Prostate gland (tissue), 2 donors: Measurements from ENCODE around the gene NHS.

Experiments
- POLR2A ChIP-seq: fragments of 450-650 bp; IDR thresholded peaks from one replicate; pipeline ENCODE4 v1.6.1; 2016; ENCODE audit warnings: antibody characterized with exemption, mild to moderate bottlenecking
- POLR2AphosphoS5 ChIP-seq: sonication (generic); formaldehyde crosslinking; IDR thresholded peaks from one replicate; pipeline ENCODE4 v1.6.1; 2017; ENCODE audit warnings: antibody characterized with exemption
- TF ChIP-seq, protein P1 (sequence below), 4 experiments: fragments of 200-600 bp in 2 of 4; fragments of 450-650 bp in 2 of 4; sonication (generic) in 2 of 4; IDR thresholded peaks; 1 replicate in 3 of 4; 2 replicates in 1 of 4; pipeline ENCODE4 v1.5.1; 2016 to 2019; ENCODE audit warnings: antibody characterized with exemption in 4 of 4, mild to moderate bottlenecking in 2 of 4, moderate library complexity in 2 of 4

DNA sequence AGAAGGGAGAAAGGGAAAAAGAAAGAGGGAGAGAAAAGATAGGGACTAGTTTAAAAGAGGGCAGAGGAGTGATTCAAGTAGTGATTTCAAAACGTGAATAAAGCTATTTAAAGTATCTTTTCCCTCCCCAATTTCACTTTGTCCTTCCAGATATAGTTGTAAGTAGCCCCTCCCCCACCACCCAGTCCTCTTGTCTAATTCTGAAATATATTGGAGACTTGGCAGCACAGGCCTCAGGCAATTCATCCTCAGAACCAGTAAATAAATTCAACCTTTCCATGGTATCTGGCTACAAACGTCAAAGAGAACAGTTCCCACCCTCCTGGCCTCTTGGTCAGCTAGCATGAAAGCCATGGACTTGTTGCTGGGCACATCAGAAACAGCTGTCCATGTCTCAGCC, 192.8 kb downstream of the NHS start:
- TF ChIP-seq, protein P1, sequence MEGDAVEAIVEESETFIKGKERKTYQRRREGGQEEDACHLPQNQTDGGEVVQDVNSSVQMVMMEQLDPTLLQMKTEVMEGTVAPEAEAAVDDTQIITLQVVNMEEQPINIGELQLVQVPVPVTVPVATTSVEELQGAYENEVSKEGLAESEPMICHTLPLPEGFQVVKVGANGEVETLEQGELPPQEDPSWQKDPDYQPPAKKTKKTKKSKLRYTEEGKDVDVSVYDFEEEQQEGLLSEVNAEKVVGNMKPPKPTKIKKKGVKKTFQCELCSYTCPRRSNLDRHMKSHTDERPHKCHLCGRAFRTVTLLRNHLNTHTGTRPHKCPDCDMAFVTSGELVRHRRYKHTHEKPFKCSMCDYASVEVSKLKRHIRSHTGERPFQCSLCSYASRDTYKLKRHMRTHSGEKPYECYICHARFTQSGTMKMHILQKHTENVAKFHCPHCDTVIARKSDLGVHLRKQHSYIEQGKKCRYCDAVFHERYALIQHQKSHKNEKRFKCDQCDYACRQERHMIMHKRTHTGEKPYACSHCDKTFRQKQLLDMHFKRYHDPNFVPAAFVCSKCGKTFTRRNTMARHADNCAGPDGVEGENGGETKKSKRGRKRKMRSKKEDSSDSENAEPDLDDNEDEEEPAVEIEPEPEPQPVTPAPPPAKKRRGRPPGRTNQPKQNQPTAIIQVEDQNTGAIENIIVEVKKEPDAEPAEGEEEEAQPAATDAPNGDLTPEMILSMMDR (IDR thresholded peaks at IDR 0.05), result no peak
- TF ChIP-seq POLR2A (no peak), POLR2AphosphoS5 (no peak)
